Prostate gland (tissue), 2 donors: ENCODE results near the gene JMJD1C. TPM values are rescaled to one million over a fixed set of nuclear protein-coding genes. Genes with fewer than 3 reads are reported as not detected.

Experiments
- DNase-seq: peaks from one replicate; pipeline ENCODE4 v3.0.0-alpha.2; 2019; ENCODE audit warnings: low spot score
- H3K27ac ChIP-seq, 2 donors: fragments of 200-600 bp; sonication (generic); 2 replicates each; pipeline ENCODE4 v1.5.1; 2017 to 2019
- H3K27me3 ChIP-seq: fragments of 200-600 bp; sonication (generic); replicated peaks from 2 replicates; pipeline ENCODE4 v1.5.1; 2019; ENCODE audit not compliant: insufficient read depth
- H3K36me3 ChIP-seq, 2 donors: fragments of 200-600 bp; sonication (generic); 1 replicate in 1 of 2; 2 replicates in 1 of 2; pipeline versions ENCODE4 v1.5.1 to v1.8.1; 2017 to 2019
- H3K4me1 ChIP-seq: fragments of 200-600 bp; sonication (generic); replicated peaks from 2 replicates; pipeline ENCODE4 v1.5.1; 2019
- H3K4me3 ChIP-seq, 2 donors: fragments of 200-600 bp; sonication (generic); 2 replicates each; pipeline ENCODE4 v1.5.1; 2017 to 2019
- H3K9me3 ChIP-seq: fragments of 200-600 bp; sonication (generic); 2 replicates; pipeline ENCODE4 v1.5.1; 2017
- CTCF ChIP-seq, 4 experiments: fragments of 200-600 bp in 2 of 4; fragments of 450-650 bp in 2 of 4; sonication (generic) in 2 of 4; IDR thresholded peaks; 1 replicate in 3 of 4; 2 replicates in 1 of 4; pipeline ENCODE4 v1.5.1; 2016 to 2019; ENCODE audit warnings: antibody characterized with exemption in 4 of 4, mild to moderate bottlenecking in 2 of 4, moderate library complexity in 2 of 4
- POLR2A ChIP-seq: fragments of 450-650 bp; IDR thresholded peaks from one replicate; pipeline ENCODE4 v1.6.1; 2016; ENCODE audit warnings: antibody characterized with exemption, mild to moderate bottlenecking
- POLR2AphosphoS5 ChIP-seq: sonication (generic); formaldehyde crosslinking; IDR thresholded peaks from one replicate; pipeline ENCODE4 v1.6.1; 2017; ENCODE audit warnings: antibody characterized with exemption
- WGBS: methylation state at CpG from one replicate; pipeline ENCODE4 v1.1.5; 2018; 5-methylcytosine and 5-hydroxymethylcytosine counted together
- intact Hi-C: fragments of 100-400 bp; cut with DNase I; formaldehyde crosslinking; loops from one replicate; pipeline ENCODE4 v1.14.2; 2022
- total RNA-seq, 2 donors: library from RNA; depleted of rRNA; stranded (reverse); fragments of >200 nt; gene quantifications; one replicate each; pipeline ENCODE4 v1.1.0, GENCODE V29; 2016

The JMJD1C gene
- total RNA-seq, 2 donors from 2014 or later: 66.9 to 97.9 TPM

DNA sequence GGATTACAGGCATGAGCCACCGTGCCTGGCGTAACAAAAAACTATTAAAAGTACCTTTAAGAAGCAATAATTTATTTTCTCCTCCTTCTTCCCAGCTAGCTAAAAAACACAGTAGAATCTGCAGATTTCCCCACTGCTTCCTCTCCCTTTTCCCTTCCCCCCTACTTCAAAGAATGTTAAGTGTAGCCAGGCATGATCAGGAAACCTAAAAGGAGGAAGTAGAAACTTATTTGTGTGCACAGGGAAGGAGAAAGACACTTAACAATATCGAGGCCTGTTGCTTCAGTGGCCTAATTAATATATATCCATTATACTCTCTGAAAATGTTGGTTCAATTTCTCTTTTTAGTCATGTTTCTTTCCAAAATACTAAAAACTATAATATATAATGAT is 204.9 kb downstream of the JMJD1C start:
- H3K27ac ChIP-seq: no peak overlapping the region
- no peak overlapping the region for H3K4me3 ChIP-seq
- H3K4me1 ChIP-seq: no peaks in the 10 kb centered on the region
- WGBS: 77% methylated on average over 3 of the region's 3 CpGs
- intact Hi-C loops: loop anchor here (10.0 kb wide), 1 partner anchor 264 kb away; the partner anchor contains the start of gene REEP3
- H3K9me3 ChIP-seq: no peaks in the 10 kb centered on the region
- no peaks in the 10 kb centered on the region for H3K27me3 ChIP-seq
- no peaks in the 10 kb centered on the region for H3K36me3 ChIP-seq
- TF ChIP-seq POLR2AphosphoS5 (no peak), POLR2A (no peak), CTCF (IDR thresholded peaks at IDR 0.05) (no peak)
- DNase-seq: no peak

- no peak overlapping the region for H3K27ac ChIP-seq
- intact Hi-C loops: loop anchor here (10.0 kb wide), 1 partner anchor 265 kb away; the partner anchor contains the start of gene REEP3
- no peaks in the 10 kb centered on the region for H3K27me3 ChIP-seq
- WGBS: 92% methylated on average over 17 of the region's 17 CpGs
- H3K9me3 ChIP-seq: no peaks in the 10 kb centered on the region
- H3K4me3 ChIP-seq: no peak overlapping the region
- DNase-seq: no peak
- H3K4me1 ChIP-seq: no peaks in the 10 kb centered on the region
- H3K36me3 ChIP-seq: no peaks in the 10 kb centered on the region
- no peak for TF ChIP-seq CTCF (IDR thresholded peaks at IDR 0.05)
- no peak for TF ChIP-seq POLR2A
- TF ChIP-seq POLR2AphosphoS5: no peak
These were observed 205.5 kb downstream of the JMJD1C start for GRCh38 chr10:63260103-63260859.

DNA sequence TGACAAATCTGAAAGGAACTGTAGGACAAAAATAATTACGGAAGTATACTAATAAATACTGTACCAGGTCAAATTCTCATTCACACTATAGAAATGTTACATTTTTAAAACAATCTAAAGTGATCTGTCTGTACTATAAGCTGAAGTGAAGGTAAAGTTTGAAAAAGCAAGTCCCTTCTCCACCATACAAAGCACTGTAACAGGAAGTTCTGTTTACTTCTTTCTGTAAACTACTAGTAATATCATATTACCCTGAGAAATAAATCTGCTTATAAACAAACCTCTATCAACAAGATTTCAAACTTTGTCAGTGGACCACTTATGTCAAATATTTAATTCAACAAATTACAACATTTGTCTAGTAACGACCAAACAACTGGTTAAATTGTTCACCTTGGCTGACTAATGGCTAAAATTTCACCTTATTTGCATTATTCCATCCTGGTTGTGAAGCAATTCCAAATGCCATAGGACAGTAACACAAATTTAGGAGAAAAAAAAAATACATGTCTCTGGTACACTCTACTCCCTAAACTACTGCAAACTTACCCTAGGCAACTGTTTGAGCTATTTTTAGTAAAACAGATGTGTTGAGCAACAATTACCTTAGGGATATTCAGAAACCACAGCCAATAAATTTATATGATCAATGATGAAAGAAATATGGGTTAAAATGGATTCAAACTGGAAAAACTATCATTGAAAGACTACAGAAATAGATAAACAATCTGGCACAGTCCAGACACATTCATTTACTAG is 206.7 kb downstream of the JMJD1C start:
- WGBS: 56% methylated on average over 2 of the region's 2 CpGs
- TF ChIP-seq POLR2AphosphoS5 (no peak), CTCF (IDR thresholded peaks at IDR 0.05) (no peak), POLR2A (no peak)
- DNase-seq: no peak
- H3K9me3 ChIP-seq: no peaks in the 10 kb centered on the region
- no peak overlapping the region for H3K27ac ChIP-seq
- no peaks in the 10 kb centered on the region for H3K4me1 ChIP-seq
- no peak overlapping the region for H3K4me3 ChIP-seq
- H3K27me3 ChIP-seq: no peaks in the 10 kb centered on the region
- intact Hi-C loops: no loop called here
- H3K36me3 ChIP-seq: no peaks in the 10 kb centered on the region

GRCh38 chr10:63257778-63258177 is 208.0 kb downstream of the JMJD1C start:
- H3K27ac ChIP-seq: no peak overlapping the region
- H3K4me1 ChIP-seq: no peaks in the 10 kb centered on the region
- H3K36me3 ChIP-seq: no peaks in the 10 kb centered on the region
- no peak for DNase-seq
- no peaks in the 10 kb centered on the region for H3K27me3 ChIP-seq
- TF ChIP-seq POLR2AphosphoS5 (no peak), CTCF (IDR thresholded peaks at IDR 0.05) (no peak), POLR2A (no peak)
- intact Hi-C loops: no loop called here
- no peaks in the 10 kb centered on the region for H3K9me3 ChIP-seq
- H3K4me3 ChIP-seq: no peak overlapping the region
- WGBS: 63% methylated on average over 2 of the region's 2 CpGs
